Body of pancreas (tissue), 4 donors: Measurements from ENCODE around the gene OR2T10.

Experiments
- POLR2A ChIP-seq, 3 donors: fragments of 450-650 bp; IDR thresholded peaks; one replicate each; pipeline ENCODE4 v1.6.1; 2016; ENCODE audit warnings: antibody characterized with exemption in 3 of 3, mild to moderate bottlenecking in 2 of 3
- TF ChIP-seq, protein P1 (sequence below), 7 experiments: fragments of 450-650 bp in 4 of 7; fragments of 200-600 bp in 3 of 7; sonication (generic) in 3 of 7; IDR thresholded peaks; one replicate each; pipeline ENCODE4 v1.5.1; 2016 to 2019; ENCODE audit warnings: antibody characterized with exemption in 7 of 7

- TF ChIP-seq, protein P1, sequence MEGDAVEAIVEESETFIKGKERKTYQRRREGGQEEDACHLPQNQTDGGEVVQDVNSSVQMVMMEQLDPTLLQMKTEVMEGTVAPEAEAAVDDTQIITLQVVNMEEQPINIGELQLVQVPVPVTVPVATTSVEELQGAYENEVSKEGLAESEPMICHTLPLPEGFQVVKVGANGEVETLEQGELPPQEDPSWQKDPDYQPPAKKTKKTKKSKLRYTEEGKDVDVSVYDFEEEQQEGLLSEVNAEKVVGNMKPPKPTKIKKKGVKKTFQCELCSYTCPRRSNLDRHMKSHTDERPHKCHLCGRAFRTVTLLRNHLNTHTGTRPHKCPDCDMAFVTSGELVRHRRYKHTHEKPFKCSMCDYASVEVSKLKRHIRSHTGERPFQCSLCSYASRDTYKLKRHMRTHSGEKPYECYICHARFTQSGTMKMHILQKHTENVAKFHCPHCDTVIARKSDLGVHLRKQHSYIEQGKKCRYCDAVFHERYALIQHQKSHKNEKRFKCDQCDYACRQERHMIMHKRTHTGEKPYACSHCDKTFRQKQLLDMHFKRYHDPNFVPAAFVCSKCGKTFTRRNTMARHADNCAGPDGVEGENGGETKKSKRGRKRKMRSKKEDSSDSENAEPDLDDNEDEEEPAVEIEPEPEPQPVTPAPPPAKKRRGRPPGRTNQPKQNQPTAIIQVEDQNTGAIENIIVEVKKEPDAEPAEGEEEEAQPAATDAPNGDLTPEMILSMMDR (IDR thresholded peaks at IDR 0.05) = no peak
- no peak for TF ChIP-seq POLR2A (IDR thresholded peaks at IDR 0.05)
These were observed 34.0 kb upstream of the OR2T10 start for GRCh38 chr1:248631354-248632008.
